ENCODE measurements around the gene SPOCK1.

The SPOCK1 gene

GRCh38 chr5:137034764-137035479 lies 464.2 kb downstream of the SPOCK1 start:
- TF ChIP-seq CTCF (conservative IDR thresholded peaks at IDR 0.05; ENCODE audit: control insufficient read depth, insufficient read depth, low read depth, low read length) = no peak
- H3K4me3 ChIP-seq (ENCODE audit: control insufficient read depth, low read depth, low read length) = no peak overlapping the region
- DNase-seq (ENCODE audit: low read depth) = no peak

DNA sequence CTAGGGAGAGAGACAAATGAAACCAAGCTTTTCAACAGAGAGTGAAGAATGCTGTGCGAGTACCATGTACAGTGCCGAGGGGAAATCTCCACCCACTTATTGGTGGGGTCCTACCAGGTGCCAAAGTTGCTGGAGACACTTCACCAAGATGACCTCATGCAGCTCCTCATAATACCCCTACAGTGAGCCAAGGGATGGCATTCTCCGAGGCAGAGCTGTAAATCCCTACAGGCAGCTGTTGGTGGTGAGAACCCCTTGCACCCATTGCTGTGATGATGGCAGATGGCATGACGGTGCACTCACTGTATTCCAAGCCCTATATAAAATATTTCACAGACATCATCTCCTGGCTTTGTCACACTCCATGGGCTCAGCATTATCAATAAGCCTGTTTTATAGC lies 464.9 kb downstream of the SPOCK1 start:
- TF ChIP-seq CTCF (conservative IDR thresholded peaks at IDR 0.05; ENCODE audit: control insufficient read depth, insufficient read depth, low read depth, low read length) = no peak
- DNase-seq (ENCODE audit: low read depth) = no peak
- H3K4me3 ChIP-seq (ENCODE audit: control insufficient read depth, low read depth, low read length) = no peak overlapping the region

DNA sequence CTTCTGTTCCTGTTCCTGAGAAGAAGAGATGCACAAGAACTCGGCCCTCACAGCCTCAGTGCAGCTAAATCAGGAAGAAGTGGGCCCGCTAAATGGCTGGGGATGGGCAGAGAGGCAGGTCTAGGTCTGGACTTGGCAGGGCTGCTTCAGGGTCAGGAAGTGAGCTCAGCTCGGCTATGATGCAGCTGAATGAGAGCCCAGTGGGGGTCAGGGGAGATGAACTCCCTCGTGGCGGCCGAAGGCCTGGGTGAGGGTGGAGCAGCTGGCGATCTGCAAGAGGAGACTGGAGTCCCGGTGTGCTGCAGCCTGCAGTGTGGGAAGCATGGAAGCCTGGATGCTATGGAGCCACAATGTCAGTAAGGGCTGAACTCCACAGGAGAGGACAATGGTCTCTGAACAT lies 466.2 kb downstream of the SPOCK1 start:
- DNase-seq (ENCODE audit: low read depth) = no peak
- no peak for TF ChIP-seq CTCF (conservative IDR thresholded peaks at IDR 0.05; ENCODE audit: control insufficient read depth, insufficient read depth, low read depth, low read length)
- no peak overlapping the region for H3K4me3 ChIP-seq (ENCODE audit: control insufficient read depth, low read depth, low read length)

DNA sequence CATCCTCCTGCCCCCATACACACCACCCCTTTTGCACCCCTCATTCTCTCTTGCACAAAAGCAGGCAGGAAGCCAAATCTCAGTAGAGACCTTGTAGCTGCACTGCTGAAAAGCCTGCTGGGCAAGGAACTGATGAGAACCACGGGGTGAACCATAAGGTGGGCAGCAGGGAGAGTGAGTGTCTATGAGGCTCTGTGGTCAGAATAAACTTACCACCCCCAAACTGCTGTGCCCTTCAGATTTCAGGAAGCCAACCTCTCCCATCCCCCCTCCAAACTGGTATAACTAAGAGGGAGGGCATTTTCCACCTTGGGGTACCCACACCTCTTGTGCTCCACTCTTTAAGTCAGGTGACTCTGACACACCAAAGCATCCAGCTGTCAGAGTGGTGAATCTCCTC lies 471.4 kb downstream of the SPOCK1 start:
- DNase-seq (ENCODE audit: low read depth) = no peak
- H3K4me3 ChIP-seq (ENCODE audit: control insufficient read depth, low read depth, low read length) = no peak overlapping the region
- no peak for TF ChIP-seq CTCF (conservative IDR thresholded peaks at IDR 0.05; ENCODE audit: control insufficient read depth, insufficient read depth, low read depth, low read length)

GRCh38 chr5:137026296-137026695 lies 472.8 kb downstream of the SPOCK1 start:
- no peak overlapping the region for H3K4me3 ChIP-seq (ENCODE audit: control insufficient read depth, low read depth, low read length)
- DNase-seq (ENCODE audit: low read depth) = no peak
- TF ChIP-seq CTCF (conservative IDR thresholded peaks at IDR 0.05; ENCODE audit: control insufficient read depth, insufficient read depth, low read depth, low read length) = no peak

GRCh38 chr5:137024044-137024443 lies 475.1 kb downstream of the SPOCK1 start:
- no peak overlapping the region for H3K4me3 ChIP-seq (ENCODE audit: control insufficient read depth, low read depth, low read length)
- no peak for DNase-seq (ENCODE audit: low read depth)
- TF ChIP-seq CTCF (conservative IDR thresholded peaks at IDR 0.05; ENCODE audit: control insufficient read depth, insufficient read depth, low read depth, low read length) = no peak

- no peak overlapping the region for H3K4me3 ChIP-seq (ENCODE audit: control insufficient read depth, low read depth, low read length)
- no peak for TF ChIP-seq CTCF (conservative IDR thresholded peaks at IDR 0.05; ENCODE audit: control insufficient read depth, insufficient read depth, low read depth, low read length)
- no peak for DNase-seq (ENCODE audit: low read depth)
These were observed 475.8 kb downstream of the SPOCK1 start for GRCh38 chr5:137023371-137023770.

All from fibroblast of mammary gland (primary cell).